Stimulated activated CD4-positive, alpha-beta T cell treated with anti-CD3 and anti-CD28 coated beads, TNF-alpha, amount 100 ng/mL, for 24 hours (primary cell): ENCODE measurements around the gene C1orf52.
A peak's percentile ranks its signal among the peaks of the same experiment; 100 is the strongest.
"Not testable (repeated sequence)": the region's sequence is repeated elsewhere in the genome, so short reads cannot be mapped to it uniquely, and the experiment has no call there.

Source experiments
- DNase-seq, 3 experiments: peaks; one replicate each; pipeline ENCODE4 v3.0.0-alpha.2; 2020; ENCODE audit warnings: low read depth in 3 of 3

The C1orf52 gene

DNA sequence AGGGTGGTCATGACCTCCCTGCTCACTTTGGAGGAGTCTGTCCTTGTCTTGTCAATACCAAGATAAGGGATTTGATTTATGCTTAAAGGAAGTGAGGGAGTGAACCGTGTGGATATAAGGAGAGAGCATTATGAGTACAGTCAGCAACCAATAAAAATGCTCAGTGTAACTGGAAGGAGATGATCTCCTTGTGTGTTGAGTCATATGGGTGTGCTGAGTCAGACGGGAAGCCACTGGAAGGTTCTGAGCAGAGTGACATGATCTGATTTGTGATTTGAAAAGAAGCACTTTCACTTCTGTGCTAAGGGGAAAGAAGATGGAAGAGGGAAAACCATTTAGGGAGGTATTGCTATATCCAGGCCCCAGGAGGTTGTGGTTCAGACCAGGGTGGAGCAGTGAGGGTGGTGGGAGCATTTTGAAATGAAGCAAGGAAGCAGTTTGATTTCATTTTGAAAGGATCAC lies 19.4 kb upstream of the C1orf52 start:
- peak in 1 of 3 experiments; percentile 26 for DNase-seq

DNA sequence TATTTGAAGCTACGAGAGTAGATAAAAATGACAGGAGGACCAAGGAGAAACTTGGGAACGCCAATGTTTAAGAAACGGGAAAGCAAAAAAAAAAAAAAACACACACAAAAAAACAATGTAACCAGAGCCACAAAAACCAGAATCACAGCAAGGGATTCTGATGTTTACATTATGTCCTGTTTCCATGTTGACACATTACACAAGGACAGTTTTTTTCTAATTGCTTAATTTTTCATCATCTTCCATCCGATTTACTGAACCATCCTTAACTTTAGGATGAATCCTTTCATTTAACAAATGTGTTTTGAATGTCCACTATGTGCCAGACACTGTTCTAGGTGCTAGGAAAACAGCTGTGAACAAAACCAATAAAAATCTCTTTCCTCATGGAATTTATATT lies 18.3 kb upstream of the C1orf52 start:
- DNase-seq: no peak

DNA sequence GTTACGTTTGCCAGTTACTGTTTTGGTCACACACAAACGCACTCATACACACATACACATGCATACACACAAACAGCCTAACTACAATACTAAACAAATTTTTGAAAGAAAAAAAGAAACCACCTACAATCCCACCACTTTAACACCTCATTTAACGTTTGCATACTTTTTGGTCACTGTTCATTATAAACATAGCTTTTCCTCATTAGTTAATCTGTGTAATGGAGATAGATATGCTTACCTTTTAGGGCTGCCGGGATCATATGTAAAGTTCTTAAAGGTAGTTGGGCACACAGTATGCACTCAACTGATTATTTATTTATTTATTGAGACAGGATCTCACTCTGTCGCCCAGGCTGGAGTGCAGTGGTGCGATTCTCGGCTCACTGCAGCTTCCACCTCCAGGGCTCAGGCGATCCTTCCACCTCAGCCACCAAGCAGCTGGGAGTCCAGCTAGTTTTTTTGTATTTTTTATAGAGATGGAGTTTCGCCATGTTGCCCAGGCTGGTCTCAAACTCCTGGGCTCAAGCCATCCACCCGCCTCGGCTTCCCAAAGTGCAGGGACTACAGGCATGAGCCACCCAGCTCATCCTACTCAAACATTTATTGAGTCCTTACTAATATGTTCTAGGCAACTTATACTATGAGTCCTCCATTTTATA lies 17.6 kb upstream of the C1orf52 start:
- DNase-seq: no peak

GRCh38 chr1:85276215-85276977 lies 16.9 kb upstream of the C1orf52 start, which contains the start of gene BCL10:
BCL10 (minus strand) TSS chr1:85276632; CDS start chr1:85276352, 280 bp downstream.
- peak; percentile 91 to 97 (median 95) for DNase-seq

- no peak for DNase-seq
Observed at GRCh38 chr1:85275701-85276214, 16.3 kb upstream of the C1orf52 start.

GRCh38 chr1:85274969-85275453 lies 15.5 kb upstream of the C1orf52 start:
- no peak for DNase-seq

- DNase-seq: no peak
Observed at GRCh38 chr1:85273397-85273796, 13.9 kb upstream of the C1orf52 start.

DNA sequence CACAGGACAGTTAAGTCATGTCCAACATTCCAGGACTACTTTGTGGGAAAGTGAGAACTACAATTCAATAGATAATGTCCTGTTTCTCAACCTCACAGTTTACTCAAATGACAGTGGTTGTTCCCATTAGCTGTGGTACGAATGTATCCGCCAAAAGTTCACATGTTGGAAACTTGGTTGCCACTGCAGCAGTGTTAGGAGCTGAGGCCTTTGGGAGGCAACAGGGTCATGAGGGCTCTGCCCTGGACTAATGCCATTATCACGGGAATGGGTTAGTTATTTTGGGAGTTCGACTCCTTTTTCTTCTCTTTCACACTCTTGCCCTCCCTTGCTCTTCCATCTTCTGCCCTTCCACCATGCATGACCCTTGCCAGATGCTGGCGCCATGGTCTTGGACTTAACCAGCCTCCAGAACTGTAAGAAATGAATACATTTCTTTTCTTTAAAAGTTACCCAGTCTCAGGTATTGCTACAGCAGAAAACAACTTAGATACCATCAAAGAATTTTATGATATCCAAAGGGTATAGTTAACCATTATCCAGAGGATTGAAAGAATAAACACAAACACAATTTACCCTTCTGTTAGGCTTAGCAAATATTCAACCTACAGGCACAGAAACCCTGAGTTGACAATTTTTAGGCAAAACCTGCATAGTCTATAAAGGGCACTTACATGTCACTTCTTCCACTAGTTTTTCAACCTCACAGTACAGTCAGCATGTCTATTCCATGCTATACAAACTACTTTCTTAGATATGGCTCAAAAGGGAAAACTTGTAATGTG lies 9.5 kb upstream of the C1orf52 start:
- no peak for DNase-seq

GRCh38 chr1:85267313-85267712 lies 7.9 kb upstream of the C1orf52 start:
- no peak for DNase-seq

DNA sequence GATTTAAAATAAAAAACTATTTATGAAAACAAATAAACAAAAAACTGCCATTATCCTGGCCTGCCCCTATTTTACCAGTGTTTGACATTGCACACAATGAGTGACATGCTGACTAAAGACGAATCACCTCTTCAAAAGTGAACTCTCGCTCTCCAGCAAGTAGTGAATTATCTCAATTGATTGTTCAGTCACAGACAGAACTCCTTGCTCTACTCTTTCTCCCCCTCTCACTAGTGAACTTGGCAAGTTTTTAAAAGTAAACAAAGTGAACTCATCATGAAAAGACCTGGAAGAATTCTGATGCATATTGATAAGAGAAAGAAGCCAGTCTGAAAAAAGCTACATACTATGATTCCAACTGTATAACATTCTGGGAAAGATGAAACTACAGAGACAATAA lies 4.7 kb upstream of the C1orf52 start:
- DNase-seq: no peak

DNA sequence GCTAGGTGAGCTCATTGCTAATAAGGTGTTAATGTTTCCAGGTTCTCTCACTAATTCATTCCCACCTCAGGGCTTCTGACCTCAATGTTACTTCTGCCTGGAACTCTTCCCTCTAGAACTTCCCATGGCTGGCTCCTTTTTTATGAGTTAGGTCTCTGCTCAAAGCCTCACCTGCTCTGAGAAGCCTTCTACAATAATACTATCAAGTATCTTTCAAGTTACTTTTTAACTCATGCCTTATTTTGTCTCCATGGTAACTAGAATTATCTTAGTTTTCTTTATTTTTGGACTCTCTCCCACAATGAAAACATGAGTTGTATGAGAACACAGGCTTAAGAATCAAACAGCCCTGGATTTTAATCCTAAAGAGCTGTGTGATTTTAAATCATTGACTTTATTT lies 3.5 kb upstream of the C1orf52 start:
- no peak for DNase-seq

DNA sequence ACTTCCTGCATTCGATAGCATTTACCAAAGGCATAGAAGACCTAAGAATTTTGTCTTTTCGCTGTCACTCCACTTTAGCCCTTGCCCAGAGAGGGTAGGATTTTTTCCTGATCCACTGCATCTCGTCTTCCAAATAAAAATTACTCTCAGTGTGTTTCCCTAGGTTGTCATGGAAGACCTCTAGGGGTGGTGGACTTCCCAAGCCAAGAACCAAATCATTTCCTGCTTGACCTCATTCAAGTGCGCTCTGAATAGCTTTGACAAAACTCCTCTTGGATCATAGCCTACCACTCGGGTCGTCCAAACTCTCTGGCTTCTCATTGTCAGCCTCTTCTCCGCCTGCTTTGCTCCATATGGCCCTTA lies 431 bp upstream of the C1orf52 start:
- no peak for DNase-seq

GRCh38 chr1:85258536-85259117 lies 835 bp downstream of the C1orf52 start:
- DNase-seq: no peak

- DNase-seq: not testable (repeated sequence)
Observed at GRCh38 chr1:85249042-85249441, 10.4 kb downstream of the C1orf52 start.

DNA sequence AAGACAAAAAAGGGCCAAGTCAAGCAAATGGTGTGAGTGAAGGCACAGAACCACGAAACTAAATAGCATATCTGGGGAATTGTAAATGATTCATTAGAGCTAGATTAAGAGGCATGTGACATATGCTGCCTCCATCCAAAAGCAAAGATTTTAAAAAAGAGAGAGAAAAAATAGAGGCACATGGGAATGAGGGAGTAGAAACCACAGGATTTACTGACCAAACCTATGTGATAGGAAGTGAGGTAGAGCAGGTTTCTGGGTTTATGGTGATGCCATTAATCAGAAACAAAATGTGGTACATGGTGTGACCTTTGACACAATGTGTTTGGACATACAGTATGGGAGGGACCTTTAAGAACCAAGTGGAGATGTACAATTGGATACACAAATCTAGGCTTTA lies 13.6 kb downstream of the C1orf52 start:
- DNase-seq: no peak

- DNase-seq: no peak
Observed at GRCh38 chr1:85245456-85245855, 14.0 kb downstream of the C1orf52 start.

GRCh38 chr1:85244271-85245061 lies 15.0 kb downstream of the C1orf52 start:
- DNase-seq: no peak

GRCh38 chr1:85243372-85243771 lies 16.1 kb downstream of the C1orf52 start:
- DNase-seq: no peak

GRCh38 chr1:85240643-85241042 lies 18.8 kb downstream of the C1orf52 start:
- no peak for DNase-seq

DNA sequence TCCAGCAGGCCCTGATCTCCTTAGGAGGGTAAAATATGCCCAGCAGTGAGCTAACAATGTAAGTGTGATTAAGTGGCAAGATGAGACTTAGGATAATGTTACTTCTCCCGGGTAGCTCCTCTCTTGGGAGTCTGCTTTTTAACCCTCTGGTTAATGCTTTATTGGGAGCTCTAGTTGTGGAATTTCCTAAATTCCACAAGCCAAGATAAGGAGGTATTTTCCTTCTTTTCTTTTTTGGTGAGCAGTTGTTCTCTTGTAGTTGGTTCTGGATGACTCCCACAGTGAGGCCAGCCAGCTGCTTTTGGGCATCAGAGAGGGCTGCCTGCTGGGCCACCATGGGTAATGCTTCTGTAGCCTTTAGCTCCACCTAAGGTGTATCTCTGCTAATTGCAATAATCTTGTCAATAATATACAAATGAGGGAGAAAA lies 19.3 kb downstream of the C1orf52 start:
- DNase-seq: no peak

DNA sequence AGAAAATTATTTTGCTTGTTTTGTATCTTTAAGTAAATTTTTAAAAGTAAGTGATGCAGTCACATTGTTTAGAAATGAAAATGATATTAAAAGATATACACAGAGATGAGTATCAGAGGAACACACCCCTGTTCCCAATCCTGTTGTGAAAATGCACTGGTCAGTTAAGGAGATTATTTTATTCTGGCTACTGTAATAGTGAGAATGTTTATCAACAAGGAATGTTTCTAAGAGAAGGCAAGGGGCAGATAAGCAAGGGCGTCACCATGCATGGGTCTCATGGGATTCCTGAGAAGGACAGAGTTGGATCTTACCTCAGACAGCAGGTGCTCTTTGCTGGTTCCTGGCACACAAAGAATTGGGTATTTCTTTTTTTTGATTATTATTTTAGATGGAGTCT lies 21.8 kb downstream of the C1orf52 start:
- no peak for DNase-seq
